ENCODE results near the gene CRB2. TPM values are rescaled to one million over a fixed set of nuclear protein-coding genes. Genes with fewer than 3 reads are reported as not detected.
A peak's percentile ranks its signal among the peaks of the same experiment; 100 is the strongest.

The CRB2 gene
- total RNA-seq, 1 donor from 2014 or later = 0.93 TPM

DNA sequence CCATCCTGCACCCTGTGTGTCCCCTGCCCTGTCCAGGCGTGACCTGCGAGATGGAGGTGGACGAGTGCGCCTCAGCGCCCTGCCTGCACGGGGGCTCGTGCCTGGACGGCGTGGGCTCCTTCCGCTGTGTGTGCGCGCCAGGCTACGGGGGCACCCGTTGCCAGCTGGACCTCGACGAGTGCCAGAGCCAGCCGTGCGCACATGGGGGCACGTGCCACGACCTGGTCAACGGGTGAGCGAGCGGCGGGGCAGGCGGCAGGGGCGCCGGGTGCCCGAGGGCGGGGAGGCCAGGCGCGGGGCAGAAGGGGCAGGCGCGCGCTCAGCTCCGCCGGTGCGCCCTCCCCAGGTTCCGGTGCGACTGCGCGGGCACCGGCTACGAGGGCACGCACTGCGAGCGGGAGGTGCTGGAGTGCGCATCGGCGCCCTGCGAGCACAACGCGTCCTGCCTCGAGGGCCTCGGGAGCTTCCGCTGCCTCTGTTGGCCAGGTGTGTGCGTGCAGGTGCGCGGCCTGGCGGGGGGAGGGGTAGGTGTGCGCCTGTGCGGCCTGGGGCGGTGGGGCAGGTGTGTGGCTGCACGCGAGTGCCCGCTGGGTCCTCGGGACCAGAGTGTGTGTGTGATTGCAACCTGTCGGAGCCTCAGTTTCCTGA, 10.0 kb downstream of the CRB2 start:
- DNase-seq (no peak), ATAC-seq (no peak)
- H3K27ac ChIP-seq = no peak overlapping the region
- intact Hi-C loops (cut with DNase I) = no loop called here
- no peaks in the 10 kb centered on the region for H3K36me3 ChIP-seq
- peaks cover 13% of the 10 kb centered on the region for H3K27me3 ChIP-seq
- no peak overlapping the region for H3K4me3 ChIP-seq
- no peaks in the 10 kb centered on the region for H3K4me1 ChIP-seq
- TF ChIP-seq, protein P1, sequence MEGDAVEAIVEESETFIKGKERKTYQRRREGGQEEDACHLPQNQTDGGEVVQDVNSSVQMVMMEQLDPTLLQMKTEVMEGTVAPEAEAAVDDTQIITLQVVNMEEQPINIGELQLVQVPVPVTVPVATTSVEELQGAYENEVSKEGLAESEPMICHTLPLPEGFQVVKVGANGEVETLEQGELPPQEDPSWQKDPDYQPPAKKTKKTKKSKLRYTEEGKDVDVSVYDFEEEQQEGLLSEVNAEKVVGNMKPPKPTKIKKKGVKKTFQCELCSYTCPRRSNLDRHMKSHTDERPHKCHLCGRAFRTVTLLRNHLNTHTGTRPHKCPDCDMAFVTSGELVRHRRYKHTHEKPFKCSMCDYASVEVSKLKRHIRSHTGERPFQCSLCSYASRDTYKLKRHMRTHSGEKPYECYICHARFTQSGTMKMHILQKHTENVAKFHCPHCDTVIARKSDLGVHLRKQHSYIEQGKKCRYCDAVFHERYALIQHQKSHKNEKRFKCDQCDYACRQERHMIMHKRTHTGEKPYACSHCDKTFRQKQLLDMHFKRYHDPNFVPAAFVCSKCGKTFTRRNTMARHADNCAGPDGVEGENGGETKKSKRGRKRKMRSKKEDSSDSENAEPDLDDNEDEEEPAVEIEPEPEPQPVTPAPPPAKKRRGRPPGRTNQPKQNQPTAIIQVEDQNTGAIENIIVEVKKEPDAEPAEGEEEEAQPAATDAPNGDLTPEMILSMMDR (IDR thresholded peaks at IDR 0.05) = no peak
- H3K9me3 ChIP-seq = no peaks in the 10 kb centered on the region

DNA sequence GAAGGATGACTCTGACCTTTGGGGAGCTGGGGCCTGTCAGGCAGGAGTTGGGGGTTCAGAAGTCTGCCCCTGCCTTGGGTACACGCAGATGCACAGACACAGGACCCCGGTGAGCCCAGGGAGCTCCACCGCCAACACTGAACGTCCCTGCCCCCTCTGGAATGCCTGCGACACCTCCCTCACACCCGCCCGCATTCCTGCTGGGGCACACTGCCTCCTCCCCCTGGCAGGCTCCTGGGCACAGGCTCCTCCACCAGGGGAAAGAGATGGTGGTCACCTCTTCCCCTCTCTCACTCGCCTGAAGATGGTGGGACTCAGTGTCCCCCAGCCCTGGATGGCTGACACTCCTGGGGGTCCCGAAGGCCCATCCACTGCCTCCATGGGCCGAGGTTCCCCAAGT, 12.0 kb downstream of the CRB2 start:
- ATAC-seq (peak; percentile 64), DNase-seq (no peak)
- Histone ChIP-seq H3K4me3 (no peak overlapping the region), H3K27ac (no peak overlapping the region), H3K27me3 (peaks cover 29% of the 10 kb centered on the region), H3K36me3 (no peaks in the 10 kb centered on the region), H3K9me3 (no peaks in the 10 kb centered on the region), H3K4me1 (no peaks in the 10 kb centered on the region)
- intact Hi-C loops (cut with DNase I) = no loop called here
- TF ChIP-seq, protein P1 (IDR thresholded peaks at IDR 0.05) = no peak

DNA sequence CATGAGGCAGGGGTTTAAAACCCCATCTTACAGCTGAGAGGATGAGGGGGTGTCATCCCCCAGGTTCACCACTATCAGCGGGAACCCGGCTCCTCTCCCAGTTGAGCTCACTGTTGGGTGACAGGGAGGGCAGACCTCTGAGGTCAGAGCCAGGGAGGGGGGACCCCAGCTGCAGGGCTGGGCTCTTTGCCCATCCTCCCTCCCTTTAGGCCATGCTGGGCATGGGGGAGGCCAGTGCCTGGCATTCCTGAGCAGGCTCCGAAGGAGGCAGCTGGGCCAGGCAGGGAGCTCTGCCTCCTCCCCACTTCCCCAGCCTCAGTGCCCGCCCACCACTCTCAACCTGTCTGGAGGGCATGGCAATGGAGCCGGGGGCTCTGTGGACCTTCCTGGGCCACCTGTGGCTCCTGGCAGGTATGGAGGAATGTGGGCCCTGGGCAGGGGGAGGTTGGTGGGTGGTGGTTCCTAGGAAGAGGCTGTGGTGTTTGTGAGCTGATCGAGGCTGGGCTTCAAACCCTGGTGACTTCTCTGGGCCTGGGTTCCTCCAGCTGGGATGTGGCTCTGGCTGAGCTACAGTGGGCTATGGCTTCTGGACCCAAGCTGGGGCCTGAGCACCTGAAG, 12.6 kb downstream of the CRB2 start:
- Histone ChIP-seq H3K27ac (no peak overlapping the region), H3K27me3 (peaks cover 34% of the 10 kb centered on the region), H3K4me3 (no peak overlapping the region), H3K9me3 (no peaks in the 10 kb centered on the region), H3K36me3 (no peaks in the 10 kb centered on the region), H3K4me1 (no peaks in the 10 kb centered on the region)
- DNase-seq = no peak
- TF ChIP-seq, protein P1 (IDR thresholded peaks at IDR 0.05) = no peak
- ATAC-seq = no peak
- intact Hi-C loops (cut with DNase I) = no loop called here

DNA sequence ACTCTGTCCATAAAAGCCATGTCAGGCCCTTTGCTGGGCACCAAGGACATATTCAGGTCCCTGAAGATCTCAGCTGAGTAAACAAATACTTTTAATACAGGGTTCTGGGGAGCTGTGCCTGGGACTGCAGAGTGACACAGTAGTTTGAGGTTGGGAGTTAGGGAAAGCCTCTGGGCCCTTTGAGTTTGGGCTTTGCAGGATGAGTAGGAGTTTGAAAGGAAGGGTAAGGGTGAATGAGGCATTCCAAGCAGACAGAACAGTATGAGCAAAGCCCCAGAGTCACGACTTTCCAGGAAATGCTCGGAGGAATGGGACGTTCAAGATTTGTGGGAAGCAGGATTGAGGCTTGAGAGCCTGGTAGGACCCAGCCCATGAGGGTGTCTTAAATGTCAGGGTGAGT, 13.3 kb downstream of the CRB2 start:
- ATAC-seq (no peak), DNase-seq (no peak)
- intact Hi-C loops (cut with DNase I) = no loop called here
- no peaks in the 10 kb centered on the region for H3K9me3 ChIP-seq
- H3K4me1 ChIP-seq = no peaks in the 10 kb centered on the region
- no peak overlapping the region for H3K27ac ChIP-seq
- TF ChIP-seq, protein P1 (IDR thresholded peaks at IDR 0.05) = no peak
- H3K4me3 ChIP-seq = no peak overlapping the region
- H3K27me3 ChIP-seq = peaks cover 41% of the 10 kb centered on the region
- no peaks in the 10 kb centered on the region for H3K36me3 ChIP-seq

DNA sequence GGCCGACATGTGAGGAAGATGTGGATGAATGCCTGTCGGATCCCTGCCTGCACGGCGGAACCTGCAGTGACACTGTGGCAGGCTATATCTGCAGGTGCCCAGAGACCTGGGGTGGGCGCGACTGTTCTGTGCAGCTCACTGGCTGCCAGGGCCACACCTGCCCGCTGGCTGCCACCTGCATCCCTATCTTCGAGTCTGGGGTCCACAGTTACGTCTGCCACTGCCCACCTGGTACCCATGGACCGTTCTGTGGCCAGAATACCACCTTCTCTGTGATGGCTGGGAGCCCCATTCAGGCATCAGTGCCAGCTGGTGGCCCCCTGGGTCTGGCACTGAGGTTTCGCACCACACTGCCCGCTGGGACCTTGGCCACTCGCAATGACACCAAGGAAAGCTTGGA, 14.1 kb downstream of the CRB2 start:
- H3K9me3 ChIP-seq = no peaks in the 10 kb centered on the region
- no peak overlapping the region for H3K27ac ChIP-seq
- no peak for DNase-seq
- TF ChIP-seq, protein P1 (IDR thresholded peaks at IDR 0.05) = no peak
- no peak for ATAC-seq
- H3K4me1 ChIP-seq = no peaks in the 10 kb centered on the region
- intact Hi-C loops (cut with DNase I) = no loop called here
- H3K36me3 ChIP-seq = no peaks in the 10 kb centered on the region
- H3K27me3 ChIP-seq = peaks cover 49% of the 10 kb centered on the region
- H3K4me3 ChIP-seq = no peak overlapping the region

Data from upper lobe of right lung (tissue), 1 donor.